ENCODE measurements around the gene CACNA1D. TPM values are rescaled to one million over a fixed set of nuclear protein-coding genes. Genes with fewer than 3 reads are reported as not detected.

The CACNA1D gene
- total RNA-seq, 4 donors from 2014 or later, result 5.7 to 38.2 (median 20.0) TPM

- TF ChIP-seq EP300 (IDR thresholded peaks at IDR 0.05), result no peak
- TF ChIP-seq POLR2A (IDR thresholded peaks at IDR 0.05), result no peak
- TF ChIP-seq CTCF (IDR thresholded peaks at IDR 0.05), result no peak
- DNase-seq (ENCODE audit: low spot score in 2 of 2), result no peak
- Histone ChIP-seq H3K4me1 (peaks cover 0 to 4% (median 0%) of the 10 kb centered on the region in 4 donors), H3K36me3 (no peaks in the 10 kb centered on the region), H3K4me3 (no peak overlapping the region), H3K9me3 (no peaks in the 10 kb centered on the region), H3K27ac (no peak overlapping the region), H3K27me3 (no peaks in the 10 kb centered on the region)
- 89 to 90% methylated on average over 7 of the region's 7 CpGs for WGBS, 2 donors
Observed at GRCh38 chr3:53695324-53695690, 200.9 kb downstream of the CACNA1D start.

DNA sequence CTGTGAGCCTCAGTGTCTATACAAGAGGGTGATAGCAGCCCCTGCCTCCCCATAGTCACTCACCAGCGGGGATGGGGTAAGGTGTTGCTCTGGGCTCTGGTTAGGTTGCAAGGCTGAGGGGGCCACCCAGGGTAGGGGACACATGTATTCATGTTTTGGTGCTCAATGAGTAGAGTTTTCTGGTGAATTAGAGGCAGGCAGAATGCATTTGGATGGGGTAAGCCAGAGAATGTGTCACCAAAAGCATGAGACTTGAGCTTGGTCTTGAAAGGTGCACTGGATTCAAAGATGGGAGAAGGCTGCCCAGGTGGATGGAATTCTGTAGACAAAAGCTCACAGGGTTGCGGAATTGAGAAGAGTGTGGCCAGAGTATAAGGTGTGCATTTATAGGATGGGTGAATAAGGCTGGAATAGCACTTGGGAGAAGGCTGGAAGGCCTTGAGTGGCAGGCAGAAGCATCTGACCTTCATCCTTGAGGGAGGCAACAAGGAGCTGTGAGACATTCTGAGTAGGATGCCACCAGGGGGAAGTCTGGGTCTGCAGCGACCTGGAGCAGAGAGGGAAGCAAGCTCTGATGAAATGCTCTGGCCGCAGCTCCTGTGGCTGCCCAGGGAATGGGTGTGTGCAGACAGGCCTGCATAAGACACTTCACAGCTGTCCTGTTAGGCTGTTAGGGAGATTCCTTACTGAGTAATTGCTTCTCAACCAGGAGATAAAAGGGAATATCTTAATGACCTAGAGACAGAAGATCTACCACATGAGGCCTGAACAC is 202.2 kb downstream of the CACNA1D start:
- DNase-seq (ENCODE audit: low spot score in 2 of 2), result no peak
- Histone ChIP-seq H3K9me3 (no peaks in the 10 kb centered on the region), H3K27me3 (no peaks in the 10 kb centered on the region), H3K36me3 (no peaks in the 10 kb centered on the region), H3K4me1 (peaks cover 0 to 4% (median 0%) of the 10 kb centered on the region in 4 donors), H3K27ac (no peak overlapping the region), H3K4me3 (no peak overlapping the region)
- WGBS, 2 donors, result 68 to 77% methylated on average over 4 of the region's 4 CpGs
- TF ChIP-seq EP300 (IDR thresholded peaks at IDR 0.05) (no peak), CTCF (IDR thresholded peaks at IDR 0.05) (no peak), POLR2A (IDR thresholded peaks at IDR 0.05) (no peak)

DNA sequence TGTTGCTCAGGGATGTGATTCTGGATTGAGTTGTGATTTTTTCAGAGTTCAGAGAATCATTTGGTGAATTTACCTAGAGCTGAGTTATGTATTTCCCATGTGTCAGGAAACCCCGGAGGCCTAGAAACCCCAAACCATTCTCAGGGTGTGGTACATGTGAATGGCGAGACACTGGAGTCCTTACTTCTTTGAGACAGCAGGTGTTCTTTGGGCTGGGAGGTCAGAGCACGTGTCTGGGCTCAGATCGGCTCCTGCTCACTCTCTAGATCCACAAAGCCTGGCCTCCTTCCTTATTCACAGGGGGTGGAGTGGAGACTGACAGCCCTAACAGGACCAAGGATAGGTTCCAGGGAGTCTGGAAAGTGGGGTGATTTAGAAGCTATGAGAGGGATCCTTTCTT is 206.0 kb downstream of the CACNA1D start:
- 76 to 87% methylated on average over 4 of the region's 4 CpGs for WGBS, 2 donors
- Histone ChIP-seq H3K27ac (no peak overlapping the region), H3K36me3 (peaks cover 0 to 15% (median 0%) of the 10 kb centered on the region in 3 donors), H3K4me1 (no peaks in the 10 kb centered on the region), H3K27me3 (no peaks in the 10 kb centered on the region), H3K9me3 (no peaks in the 10 kb centered on the region), H3K4me3 (no peak overlapping the region)
- TF ChIP-seq EP300 (IDR thresholded peaks at IDR 0.05) (no peak), CTCF (IDR thresholded peaks at IDR 0.05) (no peak), POLR2A (IDR thresholded peaks at IDR 0.05) (no peak)
- no peak for DNase-seq (ENCODE audit: low spot score in 2 of 2)

- Histone ChIP-seq H3K4me3 (no peak overlapping the region), H3K9me3 (no peaks in the 10 kb centered on the region), H3K4me1 (no peaks in the 10 kb centered on the region), H3K27ac (no peak overlapping the region), H3K27me3 (no peaks in the 10 kb centered on the region), H3K36me3 (peaks cover 0 to 15% (median 0%) of the 10 kb centered on the region in 3 donors)
- TF ChIP-seq CTCF (IDR thresholded peaks at IDR 0.05), result no peak
- no peak for TF ChIP-seq POLR2A (IDR thresholded peaks at IDR 0.05)
- no peak for TF ChIP-seq EP300 (IDR thresholded peaks at IDR 0.05)
- 83 to 88% methylated on average over 14 of the region's 14 CpGs for whole genome bisulfite sequencing, 2 donors
- DNase-seq (ENCODE audit: low spot score in 2 of 2), result no peak
Observed at GRCh38 chr3:53702776-53703530, 208.5 kb downstream of the CACNA1D start.
